H9 (cell line): Measurements from ENCODE around the gene RGS6. TPM values are rescaled to one million over a fixed set of nuclear protein-coding genes. Genes with fewer than 3 reads are reported as not detected.

Experiments
- DNase-seq: peaks from one replicate; pipeline ENCODE4 v3.0.0-alpha.2; 2017
- H2AFZ ChIP-seq: one replicate; pipeline ENCODE4 v1.6.1; 2013; ENCODE audit warnings: mild to moderate bottlenecking, low read length, control low read depth, moderate library complexity
- H2AK5ac ChIP-seq: 2 replicates; pipeline ENCODE4 v1.6.1; 2013; ENCODE audit warnings: low read length, control low read depth, mixed read lengths; ENCODE audit not compliant: insufficient read length
- H2BK120ac ChIP-seq: one replicate; pipeline ENCODE4 v1.6.1; 2013; ENCODE audit warnings: low read depth, mild to moderate bottlenecking, low read length, control low read depth, inconsistent platforms; ENCODE audit not compliant: poor library complexity, severe bottlenecking
- H2BK12ac ChIP-seq: 2 replicates; pipeline ENCODE4 v1.6.1; 2013; ENCODE audit warnings: low read length, control low read depth, mixed read lengths, low read depth; ENCODE audit not compliant: insufficient read length
- H2BK15ac ChIP-seq: 2 replicates; pipeline ENCODE4 v1.6.1; 2013; ENCODE audit warnings: low read depth, low read length, control low read depth
- H2BK20ac ChIP-seq: one replicate; pipeline ENCODE4 v1.6.1; 2013; ENCODE audit warnings: low read depth, mild to moderate bottlenecking, low read length, control low read depth, inconsistent platforms; ENCODE audit not compliant: poor library complexity, severe bottlenecking
- H2BK5ac ChIP-seq: 2 replicates; pipeline ENCODE4 v1.6.1; 2013; ENCODE audit warnings: low read length, control low read depth, mixed read lengths; ENCODE audit not compliant: insufficient read length
- H3K14ac ChIP-seq: 2 replicates; pipeline ENCODE4 v1.6.1; 2013; ENCODE audit warnings: low read length, control low read depth; ENCODE audit not compliant: insufficient read depth
- H3K18ac ChIP-seq: 2 replicates; pipeline ENCODE4 v1.6.1; 2013; ENCODE audit warnings: low read depth, mild to moderate bottlenecking, mixed read lengths, low read length, control low read depth; ENCODE audit not compliant: insufficient read length
- H3K23ac ChIP-seq: 2 replicates; pipeline ENCODE4 v1.6.1; 2013; ENCODE audit warnings: low read length, control low read depth, mixed read lengths, low read depth; ENCODE audit not compliant: insufficient read length
- H3K23me2 ChIP-seq: 2 replicates; pipeline ENCODE4 v1.6.1; 2013; ENCODE audit warnings: low read depth, mild to moderate bottlenecking, mixed read lengths, low read length, control low read depth; ENCODE audit not compliant: insufficient read length, poor library complexity, severe bottlenecking
- H3K27ac ChIP-seq: 2 replicates; pipeline ENCODE4 v1.5.1; 2013; ENCODE audit warnings: low read length, control low read depth, mixed read lengths, low read depth; ENCODE audit not compliant: insufficient read length
- H3K27me3 ChIP-seq: 2 replicates; pipeline ENCODE4 v1.6.1; 2013; ENCODE audit warnings: low read length, control low read depth, inconsistent platforms; ENCODE audit not compliant: insufficient read depth
- H3K4ac ChIP-seq: 2 replicates; pipeline ENCODE4 v1.6.1; 2013; ENCODE audit warnings: low read depth, mild to moderate bottlenecking, control low read depth, inconsistent platforms, low read length, moderate library complexity
- H3K4me1 ChIP-seq: 2 replicates; pipeline ENCODE4 v1.6.1; 2013; ENCODE audit warnings: low read length, control low read depth, inconsistent platforms; ENCODE audit not compliant: insufficient read depth
- H3K4me2 ChIP-seq: 2 replicates; pipeline ENCODE4 v1.6.1; 2013; ENCODE audit warnings: low read length, control low read depth, mixed read lengths; ENCODE audit not compliant: insufficient read length, insufficient read depth
- H3K56ac ChIP-seq: 2 replicates; pipeline ENCODE4 v1.6.1; 2013; ENCODE audit warnings: low read depth, mild to moderate bottlenecking, mixed read lengths, low read length, control low read depth; ENCODE audit not compliant: insufficient read length
- H3K79me1 ChIP-seq: 2 replicates; pipeline ENCODE4 v1.6.1; 2013; ENCODE audit warnings: low read depth, mild to moderate bottlenecking, moderate library complexity, low read length, control low read depth, inconsistent platforms; ENCODE audit not compliant: insufficient read depth, poor library complexity, severe bottlenecking
- H3K79me2 ChIP-seq: 2 replicates; pipeline ENCODE4 v1.6.1; 2013; ENCODE audit warnings: low read length, control low read depth, inconsistent platforms; ENCODE audit not compliant: insufficient read depth
- H3K9ac ChIP-seq: 2 replicates; pipeline ENCODE4 v1.6.1; 2013; ENCODE audit warnings: low read length, control low read depth, mixed read lengths; ENCODE audit not compliant: insufficient read length; ENCODE audit errors: extremely low read depth
- H3K9me3 ChIP-seq: one replicate; pipeline ENCODE4 v1.6.1; 2013; ENCODE audit warnings: low read depth, low read length, inconsistent platforms; ENCODE audit not compliant: control insufficient read depth
- H3T11ph ChIP-seq: one replicate; pipeline ENCODE4 v1.6.1; 2013; ENCODE audit warnings: mild to moderate bottlenecking, low read length, control low read depth, inconsistent platforms
- H4K20me1 ChIP-seq: one replicate; pipeline ENCODE4 v1.6.1; 2013; ENCODE audit not compliant: control insufficient read depth, insufficient read length, insufficient read depth
- H4K5ac ChIP-seq: 2 replicates; pipeline ENCODE4 v1.6.1; 2013; ENCODE audit warnings: low read depth, mild to moderate bottlenecking, mixed read lengths, low read length, control low read depth; ENCODE audit not compliant: insufficient read length
- H4K8ac ChIP-seq: replicated peaks from 2 replicates; pipeline ENCODE4 v1.6.1; 2013; ENCODE audit warnings: low read length, control low read depth, mixed read lengths, low read depth; ENCODE audit not compliant: insufficient read length
- H4K91ac ChIP-seq: 2 replicates; pipeline ENCODE4 v1.6.1; 2013; ENCODE audit warnings: low read depth, mild to moderate bottlenecking, moderate library complexity, mixed read lengths, low read length, control low read depth; ENCODE audit not compliant: insufficient read length
- H3K27ac Mint-ChIP-seq, 3 experiments: 2 replicates in 2 of 3; 3 replicates in 1 of 3; pipeline ENCODE4 v1.8.0; 2020 to 2021; ENCODE audit warnings: mixed read lengths in 3 of 3, mild to moderate bottlenecking in 1 of 3, moderate library complexity in 1 of 3
- H3K27me3 Mint-ChIP-seq: 2 replicates; pipeline ENCODE4 v1.8.0; 2021; ENCODE audit warnings: low read depth, mild to moderate bottlenecking, moderate library complexity, mixed read lengths
- H3K36me3 Mint-ChIP-seq, 3 experiments: 2 replicates in 2 of 3; 3 replicates in 1 of 3; pipeline ENCODE4 v1.8.0; 2020 to 2021; ENCODE audit warnings: low read depth in 3 of 3, mixed read lengths in 3 of 3; ENCODE audit not compliant: insufficient read depth in 1 of 3
- H3K4me1 Mint-ChIP-seq, 2 experiments: 2 replicates each; pipeline ENCODE4 v1.8.0; 2020; ENCODE audit warnings: mixed read lengths in 2 of 2
- H3K4me3 Mint-ChIP-seq, 2 experiments: 2 replicates in 1 of 2; 3 replicates in 1 of 2; pipeline ENCODE4 v1.8.0; 2020 to 2021; ENCODE audit warnings: mild to moderate bottlenecking in 2 of 2, mixed read lengths in 2 of 2, moderate library complexity in 1 of 2
- H3K9me3 Mint-ChIP-seq, 2 experiments: 2 replicates in 1 of 2; 3 replicates in 1 of 2; pipeline ENCODE4 v1.8.0; 2020; ENCODE audit warnings: mild to moderate bottlenecking in 2 of 2, mixed read lengths in 2 of 2, moderate library complexity in 1 of 2
- WGBS: extraction: QIAGEN DNeasy Blood & Tissue Kit; methylation state at CpG from one replicate; pipeline ENCODE4 v1.1.7; 2013; ENCODE audit warnings: missing lambda C conversion rate, low lambda C conversion rate, mixed read lengths; ENCODE audit not compliant: insufficient read length; ENCODE audit errors: extremely low coverage; 5-methylcytosine and 5-hydroxymethylcytosine counted together
- total RNA-seq: library from RNA; stranded (reverse); gene quantifications from 2 replicates; pipeline ENCODE4 v1.2.1, GENCODE V29; 2021
- TF ChIP-seq, protein P1 (sequence below): fragments of 200-600 bp; sonication (generic); conservative IDR thresholded peaks from 3 replicates; pipeline ENCODE4 v1.8.0; 2021; ENCODE audit warnings: antibody characterized with exemption, mild to moderate bottlenecking

The RGS6 gene
- total RNA-seq, 1 experiment from 2014 or later: 3.0 TPM

DNA sequence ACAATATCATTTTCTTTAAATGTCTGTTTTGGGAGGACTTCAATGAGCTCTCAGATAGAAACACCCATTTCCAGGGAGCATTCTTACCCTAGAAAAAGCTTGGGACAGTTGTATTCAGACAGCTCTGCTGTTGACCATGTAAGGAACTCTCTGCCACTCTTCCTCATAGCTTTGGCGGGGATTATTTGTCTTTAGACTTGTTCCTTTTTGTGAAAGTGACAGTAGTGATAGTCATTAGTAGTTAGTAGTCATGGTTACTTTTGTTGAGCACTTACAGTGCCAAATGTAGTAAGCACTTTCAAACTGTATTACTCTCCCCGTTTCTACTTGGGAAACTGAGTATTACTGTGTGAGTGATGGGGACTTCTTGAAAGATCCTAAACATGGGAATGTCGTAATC lies 167.3 kb downstream of the RGS6 start:
- no CpG with 5 or more reads among the region's 3 CpGs for WGBS
- TF ChIP-seq, protein P1, sequence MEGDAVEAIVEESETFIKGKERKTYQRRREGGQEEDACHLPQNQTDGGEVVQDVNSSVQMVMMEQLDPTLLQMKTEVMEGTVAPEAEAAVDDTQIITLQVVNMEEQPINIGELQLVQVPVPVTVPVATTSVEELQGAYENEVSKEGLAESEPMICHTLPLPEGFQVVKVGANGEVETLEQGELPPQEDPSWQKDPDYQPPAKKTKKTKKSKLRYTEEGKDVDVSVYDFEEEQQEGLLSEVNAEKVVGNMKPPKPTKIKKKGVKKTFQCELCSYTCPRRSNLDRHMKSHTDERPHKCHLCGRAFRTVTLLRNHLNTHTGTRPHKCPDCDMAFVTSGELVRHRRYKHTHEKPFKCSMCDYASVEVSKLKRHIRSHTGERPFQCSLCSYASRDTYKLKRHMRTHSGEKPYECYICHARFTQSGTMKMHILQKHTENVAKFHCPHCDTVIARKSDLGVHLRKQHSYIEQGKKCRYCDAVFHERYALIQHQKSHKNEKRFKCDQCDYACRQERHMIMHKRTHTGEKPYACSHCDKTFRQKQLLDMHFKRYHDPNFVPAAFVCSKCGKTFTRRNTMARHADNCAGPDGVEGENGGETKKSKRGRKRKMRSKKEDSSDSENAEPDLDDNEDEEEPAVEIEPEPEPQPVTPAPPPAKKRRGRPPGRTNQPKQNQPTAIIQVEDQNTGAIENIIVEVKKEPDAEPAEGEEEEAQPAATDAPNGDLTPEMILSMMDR: no peak
- Histone ChIP-seq H2BK5ac (no peak overlapping the region), H3K27me3 (no peaks in the 10 kb centered on the region), H3K23ac (no peak overlapping the region), H2AFZ (no peak overlapping the region), H3K4ac (no peak overlapping the region), H4K5ac (no peak overlapping the region), H3T11ph (no peak overlapping the region), H3K9ac (no peak overlapping the region), H2AK5ac (no peak overlapping the region), H3K4me1 (no peaks in the 10 kb centered on the region), H3K9me3 (no peaks in the 10 kb centered on the region), H3K27ac (no peak overlapping the region), H4K91ac (no peak overlapping the region), H2BK20ac (no peak overlapping the region), H3K79me1 (no peaks in the 10 kb centered on the region), H3K18ac (no peak overlapping the region), H3K14ac (no peak overlapping the region), H3K56ac (no peak overlapping the region), H4K8ac (no peak overlapping the region), H3K4me2 (no peak overlapping the region), H2BK12ac (no peak overlapping the region), H3K23me2 (no peaks in the 10 kb centered on the region), H4K20me1 (no peaks in the 10 kb centered on the region), H2BK120ac (no peak overlapping the region), H2BK15ac (no peak overlapping the region), H3K79me2 (no peaks in the 10 kb centered on the region)
- Mint-ChIP-seq H3K4me1 (peaks cover 6 to 8% of the 10 kb centered on the region in 2 experiments; a peak in 1 of 4 replicates), H3K27me3 (peaks cover 2% of the 10 kb centered on the region; the same call in 1 of the 2 replicates), H3K4me3 (no peak overlapping the region), H3K36me3 (no peaks in the 10 kb centered on the region), H3K27ac (no peak overlapping the region), H3K9me3 (no peaks in the 10 kb centered on the region)
- DNase-seq: no peak
